ENCODE data around the gene ADAMTS17.
"Not testable (repeated sequence)": the region's sequence is repeated elsewhere in the genome, so short reads cannot be mapped to it uniquely, and the experiment has no call there.

The ADAMTS17 gene

GRCh38 chr15:100339451-100339850 lies 2.3 kb downstream of the ADAMTS17 start:
- H3K9me3 ChIP-seq (ENCODE audit: control insufficient read depth, insufficient read depth, low read depth, low read length); H3K4me3 ChIP-seq (ENCODE audit: low read depth, low read length); H3K27ac ChIP-seq (ENCODE audit: low read depth, low read length); H3K9ac ChIP-seq (ENCODE audit: low read length); H3K36me3 ChIP-seq (ENCODE audit: control insufficient read depth, insufficient read depth, low read length): not testable (repeated sequence)
- Histone ChIP-seq H3K27me3 (ENCODE audit: control insufficient read depth, insufficient read depth, low read length) (peaks cover 52% of the 10 kb centered on the region), H3K4me1 (ENCODE audit: control insufficient read depth, insufficient read depth, low read length) (peaks cover 13% of the 10 kb centered on the region; the same call in 1 of the 2 replicates)

DNA sequence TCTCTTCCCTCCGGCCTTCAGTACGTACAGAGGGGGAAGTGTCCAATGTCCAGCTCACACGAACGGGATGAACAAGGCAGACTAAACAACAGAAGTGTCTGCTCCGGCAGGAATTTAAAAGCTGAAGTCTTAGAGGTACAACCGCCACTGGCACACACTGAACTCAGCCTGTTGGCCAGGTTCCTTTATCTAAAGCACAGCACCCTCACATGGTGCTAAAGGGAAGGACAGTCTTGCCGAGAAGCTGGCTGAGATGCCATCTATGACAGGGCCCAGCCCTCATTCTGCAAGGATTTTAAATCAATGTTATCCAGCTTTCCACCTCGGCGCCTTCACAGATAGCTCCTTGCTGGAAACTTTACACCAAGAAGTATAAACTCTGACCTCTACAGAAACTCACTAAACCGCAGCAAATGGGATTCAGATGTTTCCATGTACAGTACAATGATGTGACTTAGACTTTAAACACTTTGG lies 2.8 kb downstream of the ADAMTS17 start:
- Histone ChIP-seq H3K4me3 (ENCODE audit: low read depth, low read length) (no peak overlapping the region), H3K36me3 (ENCODE audit: control insufficient read depth, insufficient read depth, low read length) (no peaks in the 10 kb centered on the region), H3K27me3 (ENCODE audit: control insufficient read depth, insufficient read depth, low read length) (peaks cover 48% of the 10 kb centered on the region), H3K9me3 (ENCODE audit: control insufficient read depth, insufficient read depth, low read depth, low read length) (no peaks in the 10 kb centered on the region), H3K9ac (ENCODE audit: low read length) (no peak overlapping the region), H3K4me1 (ENCODE audit: control insufficient read depth, insufficient read depth, low read length) (peaks cover 17% of the 10 kb centered on the region; the same call in 1 of the 2 replicates), H3K27ac (ENCODE audit: low read depth, low read length) (no peak overlapping the region)

DNA sequence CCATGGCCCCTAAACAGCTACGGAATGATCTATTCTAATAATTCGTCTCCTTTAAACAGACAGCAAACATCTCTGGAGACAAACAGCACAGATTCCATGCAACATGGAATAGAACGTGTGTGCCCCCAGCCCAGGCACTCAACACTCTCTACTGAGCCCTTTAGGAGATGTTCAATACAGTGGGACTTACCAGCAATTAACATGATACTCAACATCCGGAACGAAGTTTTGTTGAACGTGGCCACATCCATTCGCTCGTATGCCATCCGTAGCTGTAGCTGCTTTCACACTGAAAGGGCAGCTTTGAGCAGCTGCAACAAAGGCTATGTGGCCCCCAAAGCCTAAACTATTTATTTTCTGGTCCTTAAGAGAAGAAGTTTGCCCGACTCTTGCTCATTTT lies 3.5 kb downstream of the ADAMTS17 start:
- no peak overlapping the region for H3K4me3 ChIP-seq (ENCODE audit: low read depth, low read length)
- no peak overlapping the region for H3K27ac ChIP-seq (ENCODE audit: low read depth, low read length)
- peaks cover 40% of the 10 kb centered on the region for H3K27me3 ChIP-seq (ENCODE audit: control insufficient read depth, insufficient read depth, low read length)
- H3K36me3 ChIP-seq (ENCODE audit: control insufficient read depth, insufficient read depth, low read length): no peaks in the 10 kb centered on the region
- H3K9ac ChIP-seq (ENCODE audit: low read length): no peak overlapping the region
- H3K9me3 ChIP-seq (ENCODE audit: control insufficient read depth, insufficient read depth, low read depth, low read length): no peaks in the 10 kb centered on the region
- peaks cover 17% of the 10 kb centered on the region; the same call in 1 of the 2 replicates for H3K4me1 ChIP-seq (ENCODE audit: control insufficient read depth, insufficient read depth, low read length)

GRCh38 chr15:100337096-100338044 lies 4.4 kb downstream of the ADAMTS17 start:
- Histone ChIP-seq H3K9ac (ENCODE audit: low read length) (no peak overlapping the region), H3K4me1 (ENCODE audit: control insufficient read depth, insufficient read depth, low read length) (peaks cover 14% of the 10 kb centered on the region; the same call in 1 of the 2 replicates), H3K36me3 (ENCODE audit: control insufficient read depth, insufficient read depth, low read length) (no peaks in the 10 kb centered on the region), H3K27ac (ENCODE audit: low read depth, low read length) (no peak overlapping the region), H3K27me3 (ENCODE audit: control insufficient read depth, insufficient read depth, low read length) (peaks cover 32% of the 10 kb centered on the region), H3K9me3 (ENCODE audit: control insufficient read depth, insufficient read depth, low read depth, low read length) (no peaks in the 10 kb centered on the region), H3K4me3 (ENCODE audit: low read depth, low read length) (no peak overlapping the region)

- H3K36me3 ChIP-seq (ENCODE audit: control insufficient read depth, insufficient read depth, low read length): no peaks in the 10 kb centered on the region
- no peak overlapping the region for H3K4me3 ChIP-seq (ENCODE audit: low read depth, low read length)
- H3K27me3 ChIP-seq (ENCODE audit: control insufficient read depth, insufficient read depth, low read length): peaks cover 21% of the 10 kb centered on the region
- H3K4me1 ChIP-seq (ENCODE audit: control insufficient read depth, insufficient read depth, low read length): peaks cover 12% of the 10 kb centered on the region; the same call in 1 of the 2 replicates
- H3K27ac ChIP-seq (ENCODE audit: low read depth, low read length): no peak overlapping the region
- H3K9ac ChIP-seq (ENCODE audit: low read length): no peak overlapping the region
- no peaks in the 10 kb centered on the region for H3K9me3 ChIP-seq (ENCODE audit: control insufficient read depth, insufficient read depth, low read depth, low read length)
Observed at GRCh38 chr15:100336061-100336460, 5.7 kb downstream of the ADAMTS17 start.

GRCh38 chr15:100335335-100335999 lies 6.3 kb downstream of the ADAMTS17 start:
- no peak overlapping the region for H3K9ac ChIP-seq (ENCODE audit: low read length)
- H3K9me3 ChIP-seq (ENCODE audit: control insufficient read depth, insufficient read depth, low read depth, low read length): no peaks in the 10 kb centered on the region
- H3K27me3 ChIP-seq (ENCODE audit: control insufficient read depth, insufficient read depth, low read length): peaks cover 15% of the 10 kb centered on the region
- H3K4me1 ChIP-seq (ENCODE audit: control insufficient read depth, insufficient read depth, low read length): peaks cover 12% of the 10 kb centered on the region; the same call in 1 of the 2 replicates
- no peak overlapping the region for H3K27ac ChIP-seq (ENCODE audit: low read depth, low read length)
- H3K4me3 ChIP-seq (ENCODE audit: low read depth, low read length): no peak overlapping the region
- H3K36me3 ChIP-seq (ENCODE audit: control insufficient read depth, insufficient read depth, low read length): no peaks in the 10 kb centered on the region

DNA sequence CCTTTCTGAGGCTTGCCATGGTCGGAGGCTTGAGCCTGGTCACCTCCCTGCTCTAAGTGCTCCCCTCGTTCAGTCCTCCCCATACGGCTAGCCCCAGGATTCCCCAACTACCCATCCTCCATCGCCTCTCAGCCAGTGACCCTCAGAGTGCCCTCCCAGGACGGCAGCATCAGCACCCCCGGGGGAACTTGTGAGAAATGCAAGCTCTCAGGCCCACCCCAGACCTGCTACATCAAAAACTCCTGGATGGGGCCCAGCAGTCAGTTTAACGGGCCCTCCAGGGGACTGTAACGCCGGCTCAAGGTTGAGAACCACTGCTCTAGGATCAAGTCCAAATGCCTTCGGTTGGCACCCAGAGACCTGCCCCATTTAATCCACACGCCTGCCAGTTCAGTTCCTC lies 6.9 kb downstream of the ADAMTS17 start:
- no peaks in the 10 kb centered on the region for H3K36me3 ChIP-seq (ENCODE audit: control insufficient read depth, insufficient read depth, low read length)
- no peak overlapping the region for H3K27ac ChIP-seq (ENCODE audit: low read depth, low read length)
- no peak overlapping the region for H3K4me3 ChIP-seq (ENCODE audit: low read depth, low read length)
- peaks cover 9% of the 10 kb centered on the region for H3K27me3 ChIP-seq (ENCODE audit: control insufficient read depth, insufficient read depth, low read length)
- peaks cover 12% of the 10 kb centered on the region; the same call in 1 of the 2 replicates for H3K4me1 ChIP-seq (ENCODE audit: control insufficient read depth, insufficient read depth, low read length)
- H3K9ac ChIP-seq (ENCODE audit: low read length): no peak overlapping the region
- no peaks in the 10 kb centered on the region for H3K9me3 ChIP-seq (ENCODE audit: control insufficient read depth, insufficient read depth, low read depth, low read length)

DNA sequence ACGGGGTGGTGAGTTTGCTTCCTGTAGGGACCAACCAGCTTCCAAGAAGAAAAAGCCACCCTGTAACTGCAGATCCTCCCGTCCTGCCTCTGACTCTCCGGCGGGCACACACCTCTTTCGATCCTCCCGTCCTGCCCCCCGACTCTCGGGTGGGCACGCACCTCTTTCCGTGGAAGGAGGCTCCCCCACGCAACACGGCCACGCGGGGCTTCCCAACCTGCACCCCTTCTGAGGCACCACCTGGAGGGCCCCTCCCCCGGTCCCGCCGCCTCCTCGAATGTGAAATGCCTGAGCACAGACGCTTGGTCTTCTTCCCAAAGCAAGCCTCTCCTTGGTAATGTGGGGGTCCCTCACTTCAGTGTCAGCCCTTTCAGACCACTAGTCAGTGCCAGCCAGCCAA lies 7.3 kb downstream of the ADAMTS17 start:
- Histone ChIP-seq H3K9me3 (ENCODE audit: control insufficient read depth, insufficient read depth, low read depth, low read length) (no peaks in the 10 kb centered on the region), H3K27ac (ENCODE audit: low read depth, low read length) (no peak overlapping the region), H3K4me1 (ENCODE audit: control insufficient read depth, insufficient read depth, low read length) (peaks cover 12% of the 10 kb centered on the region; the same call in 1 of the 2 replicates), H3K36me3 (ENCODE audit: control insufficient read depth, insufficient read depth, low read length) (no peaks in the 10 kb centered on the region), H3K9ac (ENCODE audit: low read length) (no peak overlapping the region), H3K27me3 (ENCODE audit: control insufficient read depth, insufficient read depth, low read length) (peaks cover 5% of the 10 kb centered on the region; the same call in 1 of the 2 replicates), H3K4me3 (ENCODE audit: low read depth, low read length) (no peak overlapping the region)

- Histone ChIP-seq H3K27me3 (ENCODE audit: control insufficient read depth, insufficient read depth, low read length) (0 out of 2 replicates have a peak, but pooled peaks cover 2% of the 10 kb centered on the region), H3K9me3 (ENCODE audit: control insufficient read depth, insufficient read depth, low read depth, low read length) (no peaks in the 10 kb centered on the region), H3K27ac (ENCODE audit: low read depth, low read length) (no peak overlapping the region), H3K4me3 (ENCODE audit: low read depth, low read length) (no peak overlapping the region), H3K36me3 (ENCODE audit: control insufficient read depth, insufficient read depth, low read length) (no peaks in the 10 kb centered on the region), H3K9ac (ENCODE audit: low read length) (no peak overlapping the region), H3K4me1 (ENCODE audit: control insufficient read depth, insufficient read depth, low read length) (peaks cover 12% of the 10 kb centered on the region; the same call in 1 of the 2 replicates)
Observed at GRCh38 chr15:100334015-100334414, 7.8 kb downstream of the ADAMTS17 start.

GRCh38 chr15:100333236-100333635 lies 8.5 kb downstream of the ADAMTS17 start:
- Histone ChIP-seq H3K9ac (ENCODE audit: low read length) (no peak overlapping the region), H3K9me3 (ENCODE audit: control insufficient read depth, insufficient read depth, low read depth, low read length) (no peaks in the 10 kb centered on the region), H3K4me1 (ENCODE audit: control insufficient read depth, insufficient read depth, low read length) (peaks cover 8% of the 10 kb centered on the region; the same call in 1 of the 2 replicates), H3K27me3 (ENCODE audit: control insufficient read depth, insufficient read depth, low read length) (no peaks in the 10 kb centered on the region), H3K27ac (ENCODE audit: low read depth, low read length) (no peak overlapping the region), H3K4me3 (ENCODE audit: low read depth, low read length) (no peak overlapping the region), H3K36me3 (ENCODE audit: control insufficient read depth, insufficient read depth, low read length) (no peaks in the 10 kb centered on the region)

GRCh38 chr15:100332721-100333120 lies 9.1 kb downstream of the ADAMTS17 start:
- Histone ChIP-seq H3K4me1 (ENCODE audit: control insufficient read depth, insufficient read depth, low read length) (peaks cover 8% of the 10 kb centered on the region; the same call in 1 of the 2 replicates), H3K4me3 (ENCODE audit: low read depth, low read length) (no peak overlapping the region), H3K27me3 (ENCODE audit: control insufficient read depth, insufficient read depth, low read length) (no peaks in the 10 kb centered on the region), H3K36me3 (ENCODE audit: control insufficient read depth, insufficient read depth, low read length) (no peaks in the 10 kb centered on the region), H3K9ac (ENCODE audit: low read length) (no peak overlapping the region), H3K9me3 (ENCODE audit: control insufficient read depth, insufficient read depth, low read depth, low read length) (no peaks in the 10 kb centered on the region), H3K27ac (ENCODE audit: low read depth, low read length) (no peak overlapping the region)

Data from HUES6 (cell line).